Endothelial cell of umbilical vein (primary cell): ENCODE data around the gene TRNAU1AP. TPM values are rescaled to one million over a fixed set of nuclear protein-coding genes. Genes with fewer than 3 reads are reported as not detected.
"Not testable (repeated sequence)": the region's sequence is repeated elsewhere in the genome, so short reads cannot be mapped to it uniquely, and the experiment has no call there.

Source experiments
- BruUV-seq: library from RNA; stranded (reverse); fragments of 400-500 nt; replicated peaks from 2 replicates; lab custom pipeline; 2021; lab: Mats Ljungman, UMichigan
- CTCF ChIA-PET: fragments of 300-600, 350-600 bp; sonication (Branson Sonifier 250); formaldehyde crosslinking; loops from one replicate; lab custom pipeline; 2021; ENCODE audit warnings: antibody characterized with exemption, inconsistent platforms; lab: Charles Lee
- POLR2A ChIA-PET: fragments of 300-600, 350-600 bp; sonication (Branson Sonifier 250); formaldehyde crosslinking; loops from one replicate; lab custom pipeline; 2021; ENCODE audit warnings: antibody characterized with exemption, inconsistent platforms; lab: Charles Lee
- DNase-seq: peaks from one replicate; pipeline ENCODE4 v3.0.0-alpha.2; 2011; ENCODE audit warnings: low read depth, low spot score
- FAIRE-seq: peaks from 2 replicates; lab custom pipeline; 2011; peaks lifted over from hg19 to GRCh38; lab: Jason Lieb, UNC
- H2AFZ ChIP-seq: 2 replicates; pipeline ENCODE4 v1.6.0; 2012; ENCODE audit warnings: low read depth, low read length, control low read depth, inconsistent platforms
- H3K27ac ChIP-seq: 2 replicates; pipeline ENCODE4 v1.5.1; 2011; ENCODE audit warnings: low read depth, mild to moderate bottlenecking, control low read depth, low read length, moderate library complexity; ENCODE audit not compliant: insufficient read depth
- H3K27me3 ChIP-seq, 2 experiments: 2 replicates each; pipeline versions ENCODE4 v1.6.0 to v1.6.1; 2011; ENCODE audit warnings: low read length in 2 of 2, mixed read lengths in 1 of 2; ENCODE audit not compliant: control insufficient read depth in 2 of 2, insufficient read depth in 2 of 2
- H3K36me3 ChIP-seq, 2 experiments: 2 replicates in 1 of 2; 3 replicates in 1 of 2; pipeline ENCODE4 v1.5.1; 2011; ENCODE audit warnings: low read length in 2 of 2, mild to moderate bottlenecking in 1 of 2, moderate library complexity in 1 of 2; ENCODE audit not compliant: control insufficient read depth in 2 of 2, insufficient read depth in 2 of 2; ENCODE audit errors: extremely low read depth in 1 of 2
- H3K4me1 ChIP-seq: 3 replicates; pipeline ENCODE4 v1.5.1; 2011; ENCODE audit warnings: mild to moderate bottlenecking, low read length; ENCODE audit not compliant: control insufficient read depth, insufficient read depth; ENCODE audit errors: extremely low read depth
- H3K4me2 ChIP-seq: 2 replicates; pipeline ENCODE4 v1.6.1; 2011; ENCODE audit warnings: low read length, control low read depth, mixed read lengths; ENCODE audit not compliant: insufficient read depth
- H3K4me3 ChIP-seq, 3 experiments: fragments of 200-600 bp in 1 of 3; sonication (generic), shearing (Covaris generic) in 1 of 3; replicated peaks in 1 of 3; 2 replicates each; pipeline ENCODE4 v1.5.1; 2011 to 2016; ENCODE audit warnings: control low read depth in 3 of 3, low read length in 3 of 3, mild to moderate bottlenecking in 2 of 3, inconsistent platforms in 1 of 3, low read depth in 1 of 3, moderate library complexity in 1 of 3; ENCODE audit not compliant: insufficient read depth in 1 of 3
- H3K79me2 ChIP-seq: 2 replicates; pipeline ENCODE4 v1.6.0; 2012; ENCODE audit warnings: low read length, inconsistent platforms; ENCODE audit not compliant: control insufficient read depth, insufficient read depth
- H3K9ac ChIP-seq: replicated peaks from 2 replicates; pipeline ENCODE3; 2011; ENCODE audit warnings: low read length, control low read depth; ENCODE audit not compliant: insufficient read depth; ENCODE audit errors: extremely low read depth
- H3K9me1 ChIP-seq: replicated peaks from 3 replicates; pipeline ENCODE4 v1.6.0; 2011; ENCODE audit warnings: mild to moderate bottlenecking, low read length; ENCODE audit not compliant: control insufficient read depth, insufficient read depth; ENCODE audit errors: extremely low read depth
- H3K9me3 ChIP-seq: replicated peaks from 2 replicates; pipeline ENCODE4 v1.5.1; 2012; ENCODE audit warnings: low read length, inconsistent platforms; ENCODE audit not compliant: control insufficient read depth, insufficient read depth
- H4K20me1 ChIP-seq: replicated peaks from 2 replicates; pipeline ENCODE3; 2011; ENCODE audit warnings: mild to moderate bottlenecking, low read length; ENCODE audit not compliant: control insufficient read depth, insufficient read depth; ENCODE audit errors: extremely low read depth
- EZH2 ChIP-seq: IDR thresholded peaks from 2 replicates; pipeline ENCODE4 v1.6.1; 2012; ENCODE audit warnings: borderline replicate concordance, low read depth, mild to moderate bottlenecking, moderate library complexity, low read length, inconsistent platforms; ENCODE audit not compliant: severe bottlenecking
- FOS ChIP-seq: IDR thresholded peaks from 2 replicates; pipeline ENCODE4 v1.6.1; 2011; ENCODE audit warnings: mild to moderate bottlenecking, low read length, moderate library complexity, borderline replicate concordance; ENCODE audit not compliant: insufficient read depth
- GATA2 ChIP-seq: IDR thresholded peaks from 2 replicates; pipeline ENCODE4 v1.7.0; 2011; ENCODE audit warnings: low read depth, mild to moderate bottlenecking, moderate library complexity, mixed read lengths, low read length; ENCODE audit not compliant: insufficient read length, insufficient read depth
- JUN ChIP-seq: IDR thresholded peaks from 2 replicates; pipeline ENCODE4 v1.6.1; 2011; ENCODE audit warnings: borderline replicate concordance, low read depth; ENCODE audit not compliant: insufficient read length, insufficient read depth
- MAX ChIP-seq: IDR thresholded peaks from 2 replicates; pipeline ENCODE4 v1.6.1; 2011; ENCODE audit not compliant: insufficient read depth, insufficient read length
- POLR2AphosphoS5 ChIP-seq: IDR thresholded peaks from 2 replicates; pipeline ENCODE4 v1.6.1; 2012; ENCODE audit warnings: low read depth, mild to moderate bottlenecking, control low read depth, low read length, moderate library complexity; ENCODE audit not compliant: insufficient read depth
- dilution Hi-C: fragments of 300-500 bp; cut with MboI; formaldehyde crosslinking; loops from one replicate; pipeline ENCODE4 v1.15.0; 2019; ENCODE audit warnings: low sequenced_read_pairs; ENCODE audit not compliant: extremely low pct_ligation_motif_present
- intact Hi-C: fragments of 100-400 bp; cut with micrococcal nuclease; formaldehyde crosslinking; loops from one replicate; pipeline ENCODE4 v1.10.0; 2022
- polyA plus RNA-seq, 4 experiments: library from polyadenylated mRNA; depleted of rRNA in 3 of 4; stranded (reverse) in 3 of 4; unstranded in 1 of 4; fragments of >200 nt; gene quantifications; 2 replicates each; pipeline versions ENCODE4 v1.2.1 to v1.2.3, GENCODE V29; 2011 to 2012; ENCODE audit warnings: missing spikeins in 1 of 4
- total RNA-seq: library from RNA; stranded (reverse); gene quantifications from 2 replicates; pipeline ENCODE4 v1.2.3, GENCODE V29; 2021

The TRNAU1AP gene
- total and polyA plus RNA-seq, 2 donors (not counting 3 experiments of a cell fraction or from before 2014, with no cell fraction given), result 32.7 to 46.2 TPM

GRCh38 chr1:28595412-28596191, 42.7 kb downstream of the TRNAU1AP start:
- Histone ChIP-seq H3K27ac (no peak overlapping the region), H3K9me1 (no peaks in the 10 kb centered on the region), H3K36me3 (no peaks in the 10 kb centered on the region), H3K27me3 (no peaks in the 10 kb centered on the region), H3K79me2 (no peaks in the 10 kb centered on the region), H3K4me3 (no peak overlapping the region), H3K9me3 (no peaks in the 10 kb centered on the region), H4K20me1 (no peaks in the 10 kb centered on the region), H2AFZ (no peak overlapping the region), H3K4me2 (no peak overlapping the region), H3K9ac (no peak overlapping the region), H3K4me1 (peaks cover 3% of the 10 kb centered on the region)
- DNase-seq, result no peak
- intact Hi-C loops, result no loop called here
- dilution Hi-C loops, result no loop called here
- POLR2A ChIA-PET, result interaction anchor here (0.7 kb wide), 1 partner anchor 13 kb away, joined by 3 read pairs; no protein-coding TSS in a partner anchor
- BruUV-seq, result no TSS peak
- TF ChIP-seq FOS, result no peak
- no peak for TF ChIP-seq MAX
- TF ChIP-seq JUN, result no peak
- no peak for TF ChIP-seq POLR2AphosphoS5
- TF ChIP-seq GATA2, result no peak
- TF ChIP-seq EZH2, result no peak
- peak; percentile 15 for FAIRE-seq
- CTCF ChIA-PET, result interaction anchor here (1.0 to 1.6 kb wide), 2 partner anchors 236 to 282 kb away, joined by 3 to 5 read pairs; no protein-coding TSS in a partner anchor

DNA sequence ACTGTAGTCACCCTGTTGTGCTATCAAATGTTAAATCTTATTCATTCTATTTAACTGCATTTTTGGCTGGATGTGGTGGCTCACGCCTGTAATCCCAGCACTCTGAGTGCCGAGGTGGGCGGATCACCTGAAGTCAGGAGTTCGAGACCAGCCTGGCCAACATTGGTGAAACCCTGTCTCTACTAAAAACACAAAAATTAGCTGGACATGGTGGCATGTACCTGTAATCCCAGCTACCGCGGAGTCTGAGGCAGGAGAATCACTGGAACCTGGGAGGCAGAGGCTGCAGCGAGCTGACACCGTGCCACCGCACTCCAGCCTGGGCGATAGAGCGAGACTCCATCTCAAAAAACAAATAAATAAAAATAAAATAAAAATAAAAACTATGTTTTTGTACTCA, 43.4 kb downstream of the TRNAU1AP start:
- CTCF ChIA-PET, result interaction anchor here (0.9 to 1.6 kb wide), 3 partner anchors 15 to 281 kb away, joined by 3 to 5 read pairs (median 3); no protein-coding TSS in a partner anchor
- dilution Hi-C loops, result not testable (repeated sequence)

More for the DNA sequence above, 43.4 kb downstream of the TRNAU1AP start:
- H3K9me3 ChIP-seq, H3K4me2 ChIP-seq, intact Hi-C loops, H3K36me3 ChIP-seq, H3K79me2 ChIP-seq, H3K4me1 ChIP-seq, H3K9me1 ChIP-seq, H3K27ac ChIP-seq, H2AFZ ChIP-seq, BruUV-seq, H3K27me3 ChIP-seq, FAIRE-seq, H4K20me1 ChIP-seq, DNase-seq, H3K4me3 ChIP-seq, H3K9ac ChIP-seq: not testable (repeated sequence)
- POLR2A ChIA-PET, result interaction anchor here (0.7 kb wide), 2 partner anchors 13 to 155 kb away, joined by 3 to 4 read pairs; no protein-coding TSS in a partner anchor
